ENCODE measurements around the gene PGP.

DNA sequence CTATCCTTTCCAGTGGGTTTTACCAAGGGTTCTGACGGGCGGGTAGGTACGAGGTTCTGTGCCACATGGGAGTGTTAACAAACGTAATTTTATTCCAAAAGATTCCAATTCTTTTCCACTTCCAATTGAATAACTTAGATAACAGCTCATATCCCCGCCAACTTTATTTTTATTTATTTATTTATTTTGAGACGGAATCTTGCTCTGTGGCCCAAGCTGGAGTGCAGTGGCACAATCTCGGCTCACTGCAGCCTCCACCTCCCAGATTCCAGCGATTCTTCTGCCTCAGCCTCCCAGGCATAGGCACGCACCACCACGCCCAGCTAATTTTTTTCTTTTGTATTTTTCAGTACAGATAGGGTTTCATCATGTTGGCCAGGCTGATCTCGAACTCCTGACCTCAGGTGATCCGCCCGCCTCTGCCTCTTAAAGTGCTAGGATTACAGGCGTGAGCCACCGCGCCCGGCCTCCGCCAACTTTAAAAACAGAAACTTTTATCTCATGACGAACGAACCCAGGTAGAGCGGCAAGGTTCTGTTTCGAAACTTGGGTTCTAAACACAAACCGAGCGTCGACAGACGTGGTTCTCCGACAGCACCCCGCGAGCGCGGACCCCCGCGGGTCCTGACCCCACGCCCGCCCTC, 36.1 kb upstream of the PGP start:
- TF ChIP-seq EZH2 (IDR thresholded peaks at IDR 0.05) (no peak), POLR2AphosphoS5 (IDR thresholded peaks at IDR 0.05; ENCODE audit: borderline replicate concordance, low read depth, low read length) (no peak), FOXP2 (optimal IDR thresholded peaks at IDR 0.05; ENCODE audit: control extremely low read depth, extremely low read length, insufficient read depth) (no peak)

Measured in SK-N-MC (cell line).